Measurements from ENCODE around the gene DECR2. TPM values are rescaled to one million over a fixed set of nuclear protein-coding genes. Genes with fewer than 3 reads are reported as not detected.

DECR2 gene
- total and polyA plus RNA-seq, 2 experiments from 2014 or later = 50.0 to 51.5 TPM

DNA sequence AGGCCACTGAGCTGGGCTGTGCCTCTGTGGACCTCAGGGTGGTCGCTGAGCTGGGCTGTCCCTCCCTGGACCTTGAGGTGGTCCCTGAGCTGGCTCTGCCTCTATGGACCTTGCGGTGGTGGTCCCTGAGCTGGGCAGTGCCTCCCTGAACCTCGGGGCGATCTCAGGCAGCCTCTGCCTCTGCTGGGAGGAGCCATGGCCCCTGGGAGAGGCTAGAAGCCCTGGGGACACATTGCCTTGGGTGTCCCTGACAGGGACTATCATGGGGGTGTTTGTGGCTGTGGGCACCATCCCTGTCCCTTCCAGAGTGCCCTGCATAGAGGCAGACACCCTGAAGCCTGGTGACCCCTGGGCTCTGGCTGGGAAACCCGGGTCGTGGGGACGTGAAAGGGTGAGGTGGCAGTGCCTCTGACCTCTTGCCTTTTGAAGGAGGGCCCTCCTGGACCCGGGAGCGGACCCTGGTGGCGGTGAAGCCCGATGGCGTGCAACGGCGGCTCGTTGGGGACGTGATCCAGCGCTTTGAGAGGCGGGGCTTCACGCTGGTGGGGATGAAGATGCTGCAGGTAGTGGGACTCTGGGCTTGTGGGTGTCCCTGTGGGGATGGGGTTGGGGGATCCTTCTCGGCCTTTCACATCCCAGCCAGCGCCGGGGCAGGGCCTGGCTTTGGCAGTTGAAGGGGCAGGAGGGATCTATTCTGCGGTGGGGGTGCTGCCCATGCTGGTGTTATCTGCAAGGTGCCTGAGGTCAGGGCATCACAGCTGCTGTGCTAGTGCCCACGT lies 2.9 kb upstream of the DECR2 start:
- Histone ChIP-seq H3K27ac (peak overlapping the region; percentile 94), H3K4me1 (ENCODE audit: low read depth) (peaks cover 9% of the 10 kb centered on the region), H3K4me3 (no peak overlapping the region), H3K27me3 (no peaks in the 10 kb centered on the region), H3K36me3 (peaks cover 13% of the 10 kb centered on the region), H3K9me3 (ENCODE audit: low read depth) (no peaks in the 10 kb centered on the region)
- no peak for DNase-seq (ENCODE audit: low read depth in 1 of 2, low spot score in 1 of 2)
- TF ChIP-seq, protein P1, sequence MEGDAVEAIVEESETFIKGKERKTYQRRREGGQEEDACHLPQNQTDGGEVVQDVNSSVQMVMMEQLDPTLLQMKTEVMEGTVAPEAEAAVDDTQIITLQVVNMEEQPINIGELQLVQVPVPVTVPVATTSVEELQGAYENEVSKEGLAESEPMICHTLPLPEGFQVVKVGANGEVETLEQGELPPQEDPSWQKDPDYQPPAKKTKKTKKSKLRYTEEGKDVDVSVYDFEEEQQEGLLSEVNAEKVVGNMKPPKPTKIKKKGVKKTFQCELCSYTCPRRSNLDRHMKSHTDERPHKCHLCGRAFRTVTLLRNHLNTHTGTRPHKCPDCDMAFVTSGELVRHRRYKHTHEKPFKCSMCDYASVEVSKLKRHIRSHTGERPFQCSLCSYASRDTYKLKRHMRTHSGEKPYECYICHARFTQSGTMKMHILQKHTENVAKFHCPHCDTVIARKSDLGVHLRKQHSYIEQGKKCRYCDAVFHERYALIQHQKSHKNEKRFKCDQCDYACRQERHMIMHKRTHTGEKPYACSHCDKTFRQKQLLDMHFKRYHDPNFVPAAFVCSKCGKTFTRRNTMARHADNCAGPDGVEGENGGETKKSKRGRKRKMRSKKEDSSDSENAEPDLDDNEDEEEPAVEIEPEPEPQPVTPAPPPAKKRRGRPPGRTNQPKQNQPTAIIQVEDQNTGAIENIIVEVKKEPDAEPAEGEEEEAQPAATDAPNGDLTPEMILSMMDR (IDR thresholded peaks at IDR 0.05; ENCODE audit: low read depth, low read length) = no peak

DNA sequence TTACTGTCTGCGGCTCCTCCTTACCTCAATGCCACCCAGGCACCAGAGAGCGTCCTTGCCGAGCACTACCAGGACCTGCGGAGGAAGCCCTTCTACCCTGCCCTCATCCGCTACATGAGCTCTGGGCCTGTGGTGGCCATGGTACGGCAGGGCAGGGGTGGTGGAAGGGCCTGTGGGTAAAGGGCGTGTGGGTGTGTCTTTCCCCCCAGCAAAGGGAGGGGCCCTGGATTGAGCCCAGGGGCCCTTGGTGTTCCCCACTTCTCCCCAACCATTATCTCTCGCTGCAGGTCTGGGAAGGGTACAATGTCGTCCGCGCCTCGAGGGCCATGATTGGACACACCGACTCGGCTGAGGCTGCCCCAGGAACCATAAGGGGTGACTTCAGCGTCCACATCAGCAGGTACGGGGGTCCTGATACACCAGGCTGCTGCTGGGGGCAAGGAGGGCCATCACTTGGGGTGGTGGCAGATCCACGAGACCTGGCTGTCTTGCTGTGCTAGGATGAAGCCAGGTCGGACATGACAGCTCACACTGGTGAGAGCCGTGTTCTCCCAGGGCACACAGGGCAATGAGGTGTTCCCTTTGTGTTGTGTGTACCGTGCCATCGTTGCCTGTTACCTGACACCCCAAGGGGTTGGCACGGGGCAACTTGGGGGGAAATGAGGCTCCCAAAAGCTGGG lies 2.2 kb upstream of the DECR2 start:
- Histone ChIP-seq H3K27me3 (no peaks in the 10 kb centered on the region), H3K27ac (peak overlapping the region; percentile 94), H3K9me3 (ENCODE audit: low read depth) (no peaks in the 10 kb centered on the region), H3K36me3 (peaks cover 13% of the 10 kb centered on the region), H3K4me3 (no peak overlapping the region), H3K4me1 (ENCODE audit: low read depth) (peaks cover 9% of the 10 kb centered on the region)
- DNase-seq (ENCODE audit: low read depth in 1 of 2, low spot score in 1 of 2) = no peak
- TF ChIP-seq, protein P1 (IDR thresholded peaks at IDR 0.05; ENCODE audit: low read depth, low read length) = no peak

GRCh38 chr16:400061-400591 lies 1.6 kb upstream of the DECR2 start:
- TF ChIP-seq, protein P1 (IDR thresholded peaks at IDR 0.05; ENCODE audit: low read depth, low read length) = no peak
- Histone ChIP-seq H3K9me3 (ENCODE audit: low read depth) (no peaks in the 10 kb centered on the region), H3K36me3 (peaks cover 13% of the 10 kb centered on the region), H3K4me3 (no peak overlapping the region), H3K4me1 (ENCODE audit: low read depth) (peaks cover 9% of the 10 kb centered on the region), H3K27me3 (no peaks in the 10 kb centered on the region), H3K27ac (peak overlapping the region; percentile 94)
- no peak for DNase-seq (ENCODE audit: low read depth in 1 of 2, low spot score in 1 of 2)

DNA sequence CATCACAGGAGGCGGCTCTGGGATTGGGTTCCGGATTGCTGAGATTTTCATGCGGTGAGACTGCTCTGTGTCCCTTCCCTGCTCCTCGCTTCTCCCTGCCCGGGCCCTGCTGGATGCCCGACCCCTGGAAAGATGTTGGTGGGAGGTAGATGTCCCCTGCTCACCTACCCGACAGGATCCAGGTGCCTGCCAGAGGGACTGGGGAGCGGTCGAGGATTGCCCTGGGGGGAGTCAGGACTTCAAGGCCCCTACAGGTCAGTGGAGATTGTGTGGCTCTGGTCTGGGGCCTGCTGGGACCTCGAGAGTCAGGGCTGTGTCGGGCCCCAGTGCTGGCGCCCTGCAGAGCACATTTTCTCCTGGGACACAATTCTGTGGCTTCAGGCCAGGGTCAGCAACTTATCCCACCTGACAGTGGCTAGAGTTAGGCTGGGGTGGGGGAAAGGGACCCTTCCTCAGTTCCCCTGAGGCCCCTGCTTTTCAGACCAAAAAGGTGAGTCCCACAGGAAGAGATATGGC lies 3.3 kb downstream of the DECR2 start:
- Histone ChIP-seq H3K9me3 (ENCODE audit: low read depth) (no peaks in the 10 kb centered on the region), H3K27me3 (no peaks in the 10 kb centered on the region), H3K36me3 (peaks cover 5% of the 10 kb centered on the region), H3K27ac (peak overlapping the region; percentile 28), H3K4me1 (ENCODE audit: low read depth) (no peaks in the 10 kb centered on the region), H3K4me3 (no peak overlapping the region)
- DNase-seq (ENCODE audit: low read depth in 1 of 2, low spot score in 1 of 2) = no peak
- TF ChIP-seq, protein P1 (IDR thresholded peaks at IDR 0.05; ENCODE audit: low read depth, low read length) = no peak

GRCh38 chr16:405548-406506 lies 4.1 kb downstream of the DECR2 start:
- Histone ChIP-seq H3K4me3 (no peak overlapping the region), H3K9me3 (ENCODE audit: low read depth) (no peaks in the 10 kb centered on the region), H3K27ac (peak overlapping the region; percentile 28), H3K27me3 (no peaks in the 10 kb centered on the region), H3K4me1 (ENCODE audit: low read depth) (no peaks in the 10 kb centered on the region), H3K36me3 (no peaks in the 10 kb centered on the region)
- TF ChIP-seq, protein P1 (IDR thresholded peaks at IDR 0.05; ENCODE audit: low read depth, low read length) = no peak
- no peak for DNase-seq (ENCODE audit: low read depth in 1 of 2, low spot score in 1 of 2)
